ENCODE results near the gene HSPA12B. TPM values are rescaled to one million over a fixed set of nuclear protein-coding genes. Genes with fewer than 3 reads are reported as not detected.

The HSPA12B gene
- total RNA-seq, 2 donors from 2014 or later: 1.1 to 1.4 TPM

GRCh38 chr20:3743251-3743650 is 10.8 kb downstream of the HSPA12B start:
- H3K4me1 ChIP-seq (ENCODE audit: control insufficient read depth, insufficient read depth, low read length): peaks cover 11% of the 10 kb centered on the region
- H3K9ac ChIP-seq (ENCODE audit: extremely low read depth, low read length, poor library complexity, severe bottlenecking): no peak overlapping the region
- H3K36me3 Mint-ChIP-seq (ENCODE audit: low read depth): no peaks in the 10 kb centered on the region
- no peak overlapping the region for H3K27ac Mint-ChIP-seq
- no peaks in the 10 kb centered on the region for H3K9me3 Mint-ChIP-seq
- no peak overlapping the region for H3K4me3 ChIP-seq (ENCODE audit: low read length)
- H3K9me3 ChIP-seq (ENCODE audit: control insufficient read depth, low read length): no peaks in the 10 kb centered on the region
- no peak for DNase-seq
- 92 to 100% methylated on average over 1 to 2 of the region's 2 CpGs for WGBS, 2 experiments (ENCODE audit: insufficient coverage in 1 of 2, insufficient read length in 1 of 2)
- H3K27ac ChIP-seq (ENCODE audit: low read depth, low read length): no peak overlapping the region
- TF ChIP-seq CTCF (conservative IDR thresholded peaks at IDR 0.05): no peak
- H3K27me3 Mint-ChIP-seq (ENCODE audit: insufficient read depth): peaks cover 39% of the 10 kb centered on the region
- H3K4me1 Mint-ChIP-seq: peaks cover 13% of the 10 kb centered on the region
- H3K36me3 ChIP-seq (ENCODE audit: control insufficient read depth, insufficient read depth, low read length): no peaks in the 10 kb centered on the region
- H3K4me3 Mint-ChIP-seq: no peak overlapping the region
- H3K27me3 ChIP-seq (ENCODE audit: control insufficient read depth, insufficient read depth, low read length, poor library complexity, severe bottlenecking): peaks cover 21% of the 10 kb centered on the region

GRCh38 chr20:3744037-3744436 is 11.6 kb downstream of the HSPA12B start:
- Mint-ChIP-seq H3K4me3 (peak overlapping the region; percentile 66), H3K27ac (no peak overlapping the region), H3K9me3 (no peaks in the 10 kb centered on the region), H3K36me3 (ENCODE audit: low read depth) (no peaks in the 10 kb centered on the region), H3K27me3 (ENCODE audit: insufficient read depth) (peaks cover 47% of the 10 kb centered on the region), H3K4me1 (peaks cover 5% of the 10 kb centered on the region)
- Histone ChIP-seq H3K4me3 (ENCODE audit: low read length) (no peak overlapping the region), H3K27me3 (ENCODE audit: control insufficient read depth, insufficient read depth, low read length, poor library complexity, severe bottlenecking) (peaks cover 29% of the 10 kb centered on the region), H3K27ac (ENCODE audit: low read depth, low read length) (no peak overlapping the region), H3K36me3 (ENCODE audit: control insufficient read depth, insufficient read depth, low read length) (no peaks in the 10 kb centered on the region), H3K4me1 (ENCODE audit: control insufficient read depth, insufficient read depth, low read length) (peaks cover 5% of the 10 kb centered on the region), H3K9ac (ENCODE audit: extremely low read depth, low read length, poor library complexity, severe bottlenecking) (no peak overlapping the region), H3K9me3 (ENCODE audit: control insufficient read depth, low read length) (no peaks in the 10 kb centered on the region)
- WGBS, 2 experiments (ENCODE audit: insufficient coverage in 1 of 2, insufficient read length in 1 of 2): 74 to 100% methylated on average over 1 of the region's 1 CpG
- DNase-seq: peak; percentile 25
- TF ChIP-seq CTCF (conservative IDR thresholded peaks at IDR 0.05): no peak

- peaks cover 39% of the 10 kb centered on the region for H3K27me3 ChIP-seq (ENCODE audit: control insufficient read depth, insufficient read depth, low read length, poor library complexity, severe bottlenecking)
- DNase-seq: peak; percentile 100
- no peaks in the 10 kb centered on the region for H3K36me3 ChIP-seq (ENCODE audit: control insufficient read depth, insufficient read depth, low read length)
- peak overlapping the region; percentile 74 for H3K4me3 ChIP-seq (ENCODE audit: low read length)
- H3K4me1 ChIP-seq (ENCODE audit: control insufficient read depth, insufficient read depth, low read length): no peaks in the 10 kb centered on the region
- Mint-ChIP-seq H3K36me3 (ENCODE audit: low read depth) (no peaks in the 10 kb centered on the region), H3K9me3 (no peaks in the 10 kb centered on the region), H3K27me3 (ENCODE audit: insufficient read depth) (peaks cover 56% of the 10 kb centered on the region), H3K4me1 (peaks cover 2% of the 10 kb centered on the region), H3K4me3 (peak overlapping the region; percentile 66), H3K27ac (peak overlapping the region; percentile 74)
- no peak overlapping the region for H3K27ac ChIP-seq (ENCODE audit: low read depth, low read length)
- no peaks in the 10 kb centered on the region for H3K9me3 ChIP-seq (ENCODE audit: control insufficient read depth, low read length)
- TF ChIP-seq CTCF (conservative IDR thresholded peaks at IDR 0.05): no peak
- WGBS, 2 experiments (ENCODE audit: insufficient coverage in 1 of 2, insufficient read length in 1 of 2): 34 to 37% methylated on average over 23 to 45 of the region's 45 CpGs
- no peak overlapping the region for H3K9ac ChIP-seq (ENCODE audit: extremely low read depth, low read length, poor library complexity, severe bottlenecking)
Observed at GRCh38 chr20:3744806-3745685, 12.6 kb downstream of the HSPA12B start.

Measured in endodermal cell (in vitro differentiated cells).